DOHH2 (cell line): ENCODE data around the gene ACP4.
"Not testable (repeated sequence)": the region's sequence is repeated elsewhere in the genome, so short reads cannot be mapped to it uniquely, and the experiment has no call there.

Experiments
- H3F3A ChIP-seq: fragments of 200-600 bp; sonication (generic), shearing (Covaris generic); 2 replicates; pipeline ENCODE4 v1.6.0; 2016; ENCODE audit warnings: antibody characterized with exemption, mild to moderate bottlenecking; ENCODE audit not compliant: control insufficient read depth, insufficient read depth
- H3K27ac ChIP-seq: fragments of 200-600 bp; sonication (generic); 2 replicates; pipeline ENCODE4 v1.5.1; 2014; ENCODE audit warnings: low read depth, mild to moderate bottlenecking, low read length, moderate library complexity
- H3K27me3 ChIP-seq: fragments of 200-600 bp; sonication (generic); 2 replicates; pipeline ENCODE4 v1.6.1; 2014; ENCODE audit warnings: mild to moderate bottlenecking, low read length, mixed read lengths; ENCODE audit not compliant: control insufficient read depth
- H3K36me3 ChIP-seq: fragments of 200-600 bp; sonication (generic); 2 replicates; pipeline ENCODE4 v1.6.1; 2014; ENCODE audit warnings: mild to moderate bottlenecking, low read length, moderate library complexity, mixed read lengths; ENCODE audit not compliant: control insufficient read depth
- H3K4me1 ChIP-seq: fragments of 200-600 bp; sonication (generic); 2 replicates; pipeline ENCODE4 v1.6.1; 2014; ENCODE audit warnings: mild to moderate bottlenecking, low read length, mixed read lengths; ENCODE audit not compliant: control insufficient read depth
- H3K4me2 ChIP-seq: fragments of 200-600 bp; sonication (generic); 2 replicates; pipeline ENCODE4 v1.6.0; 2014; ENCODE audit warnings: mild to moderate bottlenecking, low read length, moderate library complexity
- H3K4me3 ChIP-seq: fragments of 200-600 bp; sonication (generic); 2 replicates; pipeline ENCODE4 v1.5.1; 2014; ENCODE audit warnings: mild to moderate bottlenecking, low read length, mixed read lengths
- H3K79me2 ChIP-seq: fragments of 200-600 bp; sonication (generic); 2 replicates; pipeline ENCODE4 v1.6.1; 2014; ENCODE audit warnings: mild to moderate bottlenecking, low read length, mixed read lengths; ENCODE audit not compliant: control insufficient read depth
- H3K9me2 ChIP-seq: fragments of 200-600 bp; sonication (generic); replicated peaks from 2 replicates; pipeline ENCODE4 v1.6.1; 2014; ENCODE audit warnings: mild to moderate bottlenecking, low read length, mixed read lengths; ENCODE audit not compliant: control insufficient read depth
- H3K9me3 ChIP-seq: fragments of 200-600 bp; sonication (generic); 2 replicates; pipeline ENCODE4 v1.6.1; 2014; ENCODE audit warnings: antibody characterized with exemption, low read length, mixed read lengths; ENCODE audit not compliant: control insufficient read depth, insufficient read depth
- H4K20me1 ChIP-seq: fragments of 200-600 bp; sonication (generic); 2 replicates; pipeline ENCODE4 v1.6.0; 2014; ENCODE audit warnings: low read depth, mild to moderate bottlenecking, antibody characterized with exemption, low read length, moderate library complexity; ENCODE audit not compliant: control insufficient read depth, insufficient read depth
- EZH2phosphoT487 ChIP-seq: fragments of 200-600 bp; sonication (generic); IDR thresholded peaks from 2 replicates; pipeline ENCODE4 v1.6.1; 2017; ENCODE audit warnings: borderline replicate concordance, mild to moderate bottlenecking, antibody characterized with exemption, low read length, moderate library complexity, mixed read lengths
- TF ChIP-seq, protein P1 (sequence below): fragments of 200-600 bp; sonication (generic); IDR thresholded peaks from one replicate; pipeline ENCODE4 v1.5.1; 2014; ENCODE audit warnings: antibody characterized with exemption, mild to moderate bottlenecking, low read depth, low read length; ENCODE audit not compliant: poor library complexity, severe bottlenecking

ACP4 gene

DNA sequence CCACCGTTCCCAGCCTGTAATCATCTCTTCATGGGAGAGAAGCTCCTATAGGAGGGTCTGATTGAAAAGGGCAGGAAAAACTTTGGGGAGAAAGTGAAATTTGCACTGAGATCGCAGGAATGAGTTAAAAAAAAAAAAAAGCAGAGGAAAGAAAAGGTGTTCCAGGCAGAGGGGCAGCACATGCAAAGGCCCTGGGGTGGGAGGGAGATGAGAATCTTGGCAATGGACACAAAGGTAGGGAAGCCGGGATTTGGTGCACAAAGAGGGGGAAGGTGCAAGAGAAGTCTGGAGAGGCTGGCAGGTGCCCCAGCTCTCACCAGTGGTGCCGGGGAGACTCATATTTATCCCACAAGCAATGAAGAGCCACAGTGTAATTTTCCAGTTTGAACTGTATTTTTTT, 36.3 kb upstream of the ACP4 start:
- no peak overlapping the region for H3K4me2 ChIP-seq
- H3F3A ChIP-seq, result no peaks in the 10 kb centered on the region; the same call in 1 of the 2 replicates
- TF ChIP-seq, protein P1, sequence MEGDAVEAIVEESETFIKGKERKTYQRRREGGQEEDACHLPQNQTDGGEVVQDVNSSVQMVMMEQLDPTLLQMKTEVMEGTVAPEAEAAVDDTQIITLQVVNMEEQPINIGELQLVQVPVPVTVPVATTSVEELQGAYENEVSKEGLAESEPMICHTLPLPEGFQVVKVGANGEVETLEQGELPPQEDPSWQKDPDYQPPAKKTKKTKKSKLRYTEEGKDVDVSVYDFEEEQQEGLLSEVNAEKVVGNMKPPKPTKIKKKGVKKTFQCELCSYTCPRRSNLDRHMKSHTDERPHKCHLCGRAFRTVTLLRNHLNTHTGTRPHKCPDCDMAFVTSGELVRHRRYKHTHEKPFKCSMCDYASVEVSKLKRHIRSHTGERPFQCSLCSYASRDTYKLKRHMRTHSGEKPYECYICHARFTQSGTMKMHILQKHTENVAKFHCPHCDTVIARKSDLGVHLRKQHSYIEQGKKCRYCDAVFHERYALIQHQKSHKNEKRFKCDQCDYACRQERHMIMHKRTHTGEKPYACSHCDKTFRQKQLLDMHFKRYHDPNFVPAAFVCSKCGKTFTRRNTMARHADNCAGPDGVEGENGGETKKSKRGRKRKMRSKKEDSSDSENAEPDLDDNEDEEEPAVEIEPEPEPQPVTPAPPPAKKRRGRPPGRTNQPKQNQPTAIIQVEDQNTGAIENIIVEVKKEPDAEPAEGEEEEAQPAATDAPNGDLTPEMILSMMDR, result no peak
- no peak for TF ChIP-seq EZH2phosphoT487
- H3K27ac ChIP-seq, result no peak overlapping the region
- 0 out of 2 replicates have a peak, but pooled peaks cover 3% of the 10 kb centered on the region for H3K27me3 ChIP-seq
- no peak overlapping the region for H3K4me3 ChIP-seq
- peaks cover 3% of the 10 kb centered on the region; the same call in 1 of the 2 replicates for H3K4me1 ChIP-seq
- no peaks in the 10 kb centered on the region for H3K9me3 ChIP-seq
- no peaks in the 10 kb centered on the region for H3K36me3 ChIP-seq
- no peaks in the 10 kb centered on the region for H3K79me2 ChIP-seq
- no peaks in the 10 kb centered on the region for H3K9me2 ChIP-seq
- no peaks in the 10 kb centered on the region for H4K20me1 ChIP-seq

DNA sequence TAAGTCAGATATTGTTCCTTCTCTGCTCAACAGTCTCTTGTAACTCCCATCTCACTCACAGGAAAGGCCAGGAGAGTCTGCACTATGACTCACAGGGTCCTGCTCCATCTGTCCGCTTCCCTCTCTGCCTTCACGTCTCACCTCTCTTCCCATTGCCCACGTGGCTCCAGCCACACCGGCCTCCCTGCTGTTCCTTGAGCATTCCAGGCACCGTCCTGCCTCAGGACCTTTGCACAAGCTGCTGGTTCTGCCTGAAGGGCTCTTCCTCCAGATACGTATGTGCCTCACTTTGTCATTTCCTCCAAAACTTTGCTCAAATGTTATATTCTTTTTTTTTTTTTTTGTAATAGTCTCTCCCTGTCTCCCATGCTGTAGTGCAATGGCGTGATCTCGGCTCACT, 34.0 kb upstream of the ACP4 start:
- H3K27me3 ChIP-seq, H3K27ac ChIP-seq, H3K4me1 ChIP-seq, H3K36me3 ChIP-seq, H4K20me1 ChIP-seq, H3K4me2 ChIP-seq, H3K79me2 ChIP-seq, H3K4me3 ChIP-seq, H3K9me2 ChIP-seq, H3K9me3 ChIP-seq, H3F3A ChIP-seq: not testable (repeated sequence)

DNA sequence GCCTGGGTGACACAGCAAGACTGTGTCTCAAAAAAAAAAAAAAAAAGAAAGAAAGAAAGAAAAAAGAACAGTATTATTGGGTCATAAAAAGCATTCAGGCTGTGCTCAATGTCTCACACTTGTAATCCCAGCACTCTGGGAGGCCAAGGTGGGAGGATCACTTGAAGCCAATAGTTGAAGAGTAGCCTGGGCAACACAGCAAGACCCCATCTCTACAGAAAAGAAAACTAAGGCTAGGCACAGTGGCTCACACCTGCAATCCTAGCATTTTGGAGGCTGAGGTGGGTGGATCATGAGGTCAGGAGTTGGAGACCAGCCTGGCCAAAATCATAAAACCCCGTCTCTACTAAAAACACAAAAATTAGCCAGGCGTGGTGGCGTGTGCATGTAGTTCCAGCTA, 32.6 kb upstream of the ACP4 start:
- H3F3A ChIP-seq, H4K20me1 ChIP-seq, H3K27me3 ChIP-seq, H3K36me3 ChIP-seq, H3K9me3 ChIP-seq, H3K4me3 ChIP-seq, H3K4me2 ChIP-seq, H3K4me1 ChIP-seq, H3K9me2 ChIP-seq, H3K27ac ChIP-seq, H3K79me2 ChIP-seq: not testable (repeated sequence)

DNA sequence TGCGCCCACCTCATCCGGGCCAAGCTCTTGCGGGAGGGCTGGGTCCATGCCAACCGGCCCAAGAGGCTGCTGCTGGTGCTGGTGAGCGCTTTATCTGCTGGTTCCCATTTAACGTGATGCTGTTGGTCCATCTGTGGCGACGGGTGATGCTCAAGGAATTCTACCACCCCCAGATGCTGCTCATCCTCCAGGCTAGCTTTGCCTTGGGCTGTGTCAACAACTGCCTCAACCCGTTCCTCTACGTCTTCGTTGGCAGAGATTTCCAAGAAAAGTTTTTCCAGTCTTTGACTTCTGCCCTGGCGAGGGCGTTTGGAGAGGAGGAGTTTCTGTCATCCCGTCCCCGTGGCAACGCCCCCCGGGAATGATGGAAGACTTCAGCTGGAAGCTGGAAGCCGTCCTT, 31.1 kb upstream of the ACP4 start:
- not testable (repeated sequence) for H3K4me3 ChIP-seq, H3K79me2 ChIP-seq, H3K4me2 ChIP-seq, H3F3A ChIP-seq, H3K9me3 ChIP-seq, H3K27ac ChIP-seq, H4K20me1 ChIP-seq, H3K36me3 ChIP-seq, H3K9me2 ChIP-seq, H3K4me1 ChIP-seq, H3K27me3 ChIP-seq

DNA sequence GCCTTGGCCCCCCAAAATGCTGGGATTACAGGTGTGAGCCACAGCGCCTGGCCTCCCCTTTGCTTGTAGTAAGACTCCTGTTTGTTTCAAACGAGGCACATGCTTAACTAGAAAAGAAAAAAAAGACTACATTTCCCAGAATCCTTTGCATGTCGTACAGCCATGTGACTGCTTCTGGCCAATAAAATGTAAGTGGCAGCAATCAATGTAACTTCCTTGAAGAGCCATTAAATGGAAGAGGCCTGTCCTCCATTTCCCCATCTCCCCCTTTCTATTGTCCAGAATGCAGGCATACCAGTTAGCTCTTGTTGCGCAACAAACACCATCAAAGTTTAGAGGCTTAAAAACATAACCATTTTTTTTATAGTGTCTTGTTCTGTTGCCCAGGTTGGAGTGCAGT, 30.3 kb upstream of the ACP4 start:
- Histone ChIP-seq H3K79me2 (no peaks in the 10 kb centered on the region), H3K4me1 (no peaks in the 10 kb centered on the region), H3K27ac (no peak overlapping the region), H3K9me2 (no peaks in the 10 kb centered on the region), H3F3A (no peaks in the 10 kb centered on the region), H3K4me2 (no peak overlapping the region), H3K27me3 (0 out of 2 replicates have a peak, but pooled peaks cover 3% of the 10 kb centered on the region), H4K20me1 (no peaks in the 10 kb centered on the region), H3K9me3 (no peaks in the 10 kb centered on the region), H3K4me3 (no peak overlapping the region), H3K36me3 (no peaks in the 10 kb centered on the region)
- TF ChIP-seq EZH2phosphoT487, result no peak
- TF ChIP-seq, protein P1, result no peak

DNA sequence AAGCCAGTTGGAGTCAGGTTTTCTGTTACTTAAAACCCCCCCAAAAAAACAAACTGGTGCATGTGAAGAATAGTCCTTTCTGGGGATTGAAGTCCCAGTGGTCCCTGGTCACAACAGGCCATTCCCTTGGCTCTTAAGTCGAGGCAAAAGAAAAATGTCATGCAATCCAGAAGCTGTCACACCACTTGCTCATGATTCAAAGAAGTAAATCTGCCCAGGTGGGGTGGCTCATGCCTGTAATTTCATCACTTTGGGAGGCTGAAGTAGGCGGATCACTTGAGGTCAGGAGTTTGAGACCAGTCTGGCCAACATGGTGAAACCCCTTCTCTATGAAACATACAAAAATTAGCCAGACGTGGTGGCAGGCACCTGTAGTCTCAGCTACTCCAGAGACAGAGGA, 28.7 kb upstream of the ACP4 start:
- H4K20me1 ChIP-seq, H3F3A ChIP-seq, H3K27me3 ChIP-seq, H3K4me2 ChIP-seq, H3K4me3 ChIP-seq, H3K9me2 ChIP-seq, H3K4me1 ChIP-seq, H3K27ac ChIP-seq, H3K9me3 ChIP-seq, H3K36me3 ChIP-seq, H3K79me2 ChIP-seq: not testable (repeated sequence)

GRCh38 chr19:50763521-50763920, 26.7 kb upstream of the ACP4 start:
- not testable (repeated sequence) for H3K27ac ChIP-seq, H3K79me2 ChIP-seq, H3K4me1 ChIP-seq, H3F3A ChIP-seq, H3K36me3 ChIP-seq, H3K27me3 ChIP-seq, H3K9me3 ChIP-seq, H4K20me1 ChIP-seq, H3K4me2 ChIP-seq, H3K4me3 ChIP-seq, H3K9me2 ChIP-seq
